GM12864 (cell line): ENCODE measurements around the gene SSRP1.
"Not testable (repeated sequence)": the region's sequence is repeated elsewhere in the genome, so short reads cannot be mapped to it uniquely, and the experiment has no call there.

Experiments
- DNase-seq: peaks from one replicate; pipeline ENCODE4 v3.0.0-alpha.2; 2011; ENCODE audit warnings: low read depth
- H3K4me3 ChIP-seq: 2 replicates; pipeline ENCODE4 v1.5.1; 2011; ENCODE audit warnings: mild to moderate bottlenecking, low read depth, low read length, control low read depth
- CTCF ChIP-seq: IDR thresholded peaks from 2 replicates; pipeline ENCODE4 v1.5.1; 2011; ENCODE audit warnings: low read depth, mild to moderate bottlenecking, moderate library complexity, low read length, control low read depth, inconsistent platforms; ENCODE audit errors: missing control alignments

SSRP1 gene

GRCh38 chr11:57368106-57368844, 32.6 kb upstream of the SSRP1 start:
- no peak for DNase-seq
- H3K4me3 ChIP-seq: no peak overlapping the region
- no peak for TF ChIP-seq CTCF

GRCh38 chr11:57364851-57365660, 29.4 kb upstream of the SSRP1 start:
- no peak for TF ChIP-seq CTCF
- DNase-seq: no peak
- H3K4me3 ChIP-seq: no peak overlapping the region

- TF ChIP-seq CTCF: no peak
Measured at GRCh38 chr11:57363131-57364080, 27.7 kb upstream of the SSRP1 start.

GRCh38 chr11:57361926-57362325, 26.2 kb upstream of the SSRP1 start:
- no peak for TF ChIP-seq CTCF
- no peak for DNase-seq
- no peak overlapping the region for H3K4me3 ChIP-seq

More at GRCh38 chr11:57363131-57364080, 27.7 kb upstream of the SSRP1 start:
- no peak overlapping the region for H3K4me3 ChIP-seq
- no peak for DNase-seq

GRCh38 chr11:57361420-57361819, 25.7 kb upstream of the SSRP1 start:
- DNase-seq, H3K4me3 ChIP-seq: not testable (repeated sequence)

GRCh38 chr11:57360991-57361390, 25.3 kb upstream of the SSRP1 start:
- H3K4me3 ChIP-seq: no peak overlapping the region
- no peak for DNase-seq
- no peak for TF ChIP-seq CTCF
